HEK293 (cell line): Measurements from ENCODE around the gene LCNL1.

Experiments
- ZNF114 ChIP-seq: fragments of 450-650 bp; formaldehyde crosslinking; IDR thresholded peaks from 2 replicates; pipeline ENCODE4 v1.5.0; 2017; ENCODE audit warnings: missing biosample characterization, missing genetic modification characterization
- ZNF169 ChIP-seq: fragments of 450-650 bp; formaldehyde crosslinking; IDR thresholded peaks from 2 replicates; pipeline ENCODE4 v1.5.1; 2016; ENCODE audit warnings: missing biosample characterization, missing genetic modification characterization
- ZNF19 ChIP-seq: fragments of 450-650 bp; formaldehyde crosslinking; IDR thresholded peaks from 2 replicates; pipeline ENCODE4; 2016; ENCODE audit warnings: missing biosample characterization, missing genetic modification characterization, low read depth
- TF ChIP-seq, protein P1 (sequence below): fragments of 450-650 bp; formaldehyde crosslinking; IDR thresholded peaks from 2 replicates; pipeline ENCODE4 v1.5.1; 2016; ENCODE audit warnings: missing biosample characterization, missing genetic modification characterization

DNA sequence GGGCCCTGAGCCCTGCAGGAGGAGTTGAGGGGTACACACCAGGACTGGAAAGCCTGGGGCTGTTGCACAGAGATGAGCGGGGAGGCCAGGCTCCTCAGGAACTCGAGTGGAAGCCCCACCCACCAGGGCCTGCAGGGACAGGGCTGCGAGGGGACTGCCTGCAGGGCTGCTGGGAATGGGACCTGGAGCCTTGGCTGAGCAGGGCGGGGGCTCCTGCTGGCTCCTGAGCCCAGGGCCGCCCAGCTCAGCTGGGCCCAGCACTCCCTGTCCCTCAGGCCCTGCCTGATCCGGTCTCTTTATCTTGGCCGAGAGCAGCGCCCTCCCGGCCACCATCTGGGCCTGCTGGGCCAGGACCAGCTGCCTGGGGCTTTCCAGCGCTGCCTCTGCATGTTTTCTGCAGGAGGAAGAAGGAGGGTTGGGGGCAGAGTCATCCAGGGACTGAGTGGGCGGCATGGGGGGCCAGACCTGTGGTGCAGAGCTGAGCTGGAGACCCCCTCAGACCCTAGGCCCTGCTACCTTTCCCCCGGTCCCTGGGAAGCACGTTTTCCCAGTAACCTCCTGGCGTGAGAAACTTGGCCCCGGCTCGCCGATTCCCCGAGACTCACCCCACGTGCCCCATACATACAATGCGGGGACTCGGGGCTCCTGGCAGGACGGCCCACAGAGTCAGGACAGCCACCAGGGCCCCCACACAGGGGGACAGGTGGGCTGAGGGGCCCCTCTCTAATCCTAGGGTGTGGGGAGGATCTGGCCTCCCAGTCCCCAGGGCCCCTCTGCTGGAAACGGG is 21.3 kb upstream of the LCNL1 start:
- TF ChIP-seq ZNF19 (no peak), ZNF114 (no peak), ZNF169 (no peak)
- TF ChIP-seq, protein P1, sequence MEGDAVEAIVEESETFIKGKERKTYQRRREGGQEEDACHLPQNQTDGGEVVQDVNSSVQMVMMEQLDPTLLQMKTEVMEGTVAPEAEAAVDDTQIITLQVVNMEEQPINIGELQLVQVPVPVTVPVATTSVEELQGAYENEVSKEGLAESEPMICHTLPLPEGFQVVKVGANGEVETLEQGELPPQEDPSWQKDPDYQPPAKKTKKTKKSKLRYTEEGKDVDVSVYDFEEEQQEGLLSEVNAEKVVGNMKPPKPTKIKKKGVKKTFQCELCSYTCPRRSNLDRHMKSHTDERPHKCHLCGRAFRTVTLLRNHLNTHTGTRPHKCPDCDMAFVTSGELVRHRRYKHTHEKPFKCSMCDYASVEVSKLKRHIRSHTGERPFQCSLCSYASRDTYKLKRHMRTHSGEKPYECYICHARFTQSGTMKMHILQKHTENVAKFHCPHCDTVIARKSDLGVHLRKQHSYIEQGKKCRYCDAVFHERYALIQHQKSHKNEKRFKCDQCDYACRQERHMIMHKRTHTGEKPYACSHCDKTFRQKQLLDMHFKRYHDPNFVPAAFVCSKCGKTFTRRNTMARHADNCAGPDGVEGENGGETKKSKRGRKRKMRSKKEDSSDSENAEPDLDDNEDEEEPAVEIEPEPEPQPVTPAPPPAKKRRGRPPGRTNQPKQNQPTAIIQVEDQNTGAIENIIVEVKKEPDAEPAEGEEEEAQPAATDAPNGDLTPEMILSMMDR (tag by site-specific recombination) = no peak
